Liver (tissue), 3 donors: ENCODE measurements around the gene SPRYD3.

Experiments
- CTCF ChIP-seq: fragments of 150-350 bp; IDR thresholded peaks from 2 replicates; pipeline ENCODE4 v1.5.1; 2017; ENCODE audit warnings: improper control_type of control experiment, low read depth, low read length; ENCODE audit not compliant: missing input control
- JUND ChIP-seq, 2 donors: IDR thresholded peaks; 2 replicates each; pipeline ENCODE4 v1.6.1; 2016; ENCODE audit warnings: antibody characterized with exemption in 2 of 2
- YY1 ChIP-seq: IDR thresholded peaks from 2 replicates; pipeline ENCODE4 v1.6.1; 2016; ENCODE audit warnings: antibody characterized with exemption, mild to moderate bottlenecking
- donor health status: healthy.
- donor health status: healthy.

GRCh38 chr12:53094394-53094787, 15.2 kb upstream of the SPRYD3 start:
- no peak for TF ChIP-seq JUND (IDR thresholded peaks at IDR 0.05)
- no peak for TF ChIP-seq YY1
- no peak for TF ChIP-seq CTCF
